MM.1S (cell line): ENCODE measurements around the gene SLC7A6.

Experiments
- DNase-seq: peaks from one replicate; pipeline ENCODE4 v3.0.0-alpha.2; 2015
- H2AFZ ChIP-seq: fragments of 300-600 bp; sonication (generic); 2 replicates; pipeline ENCODE4 v1.6.0; 2016; ENCODE audit warnings: antibody characterized with exemption, low read length
- H3F3A ChIP-seq: fragments of 300-600 bp; sonication (generic); 2 replicates; pipeline ENCODE4 v1.6.1; 2016; ENCODE audit warnings: mild to moderate bottlenecking, antibody characterized with exemption, low read length, moderate library complexity, mixed read lengths; ENCODE audit not compliant: insufficient read depth
- H3K27ac ChIP-seq: fragments of 300-600 bp; sonication (generic); 2 replicates; pipeline ENCODE4 v1.5.1; 2016; ENCODE audit warnings: mild to moderate bottlenecking, low read length
- H3K27me3 ChIP-seq: fragments of 300-600 bp; sonication (generic); replicated peaks from 2 replicates; pipeline ENCODE4 v1.6.0; 2016; ENCODE audit warnings: low read length; ENCODE audit not compliant: insufficient read depth
- H3K36me3 ChIP-seq: fragments of 300-600 bp; sonication (generic); replicated peaks from 2 replicates; pipeline ENCODE4 v1.6.1; 2016; ENCODE audit warnings: mild to moderate bottlenecking, low read length, mixed read lengths; ENCODE audit not compliant: insufficient read depth
- H3K4me1 ChIP-seq: fragments of 300-600 bp; sonication (generic); 2 replicates; pipeline ENCODE4 v1.6.1; 2016; ENCODE audit warnings: low read length, mixed read lengths
- H3K4me2 ChIP-seq: fragments of 300-600 bp; sonication (generic); 2 replicates; pipeline ENCODE4 v1.6.0; 2016; ENCODE audit warnings: low read depth, low read length
- H3K4me3 ChIP-seq: fragments of 300-600 bp; sonication (generic); 2 replicates; pipeline ENCODE4 v1.5.1; 2016; ENCODE audit warnings: low read length, mixed read lengths
- H3K79me2 ChIP-seq: fragments of 300-600 bp; sonication (generic); 2 replicates; pipeline ENCODE4 v1.6.1; 2016; ENCODE audit warnings: mixed run types, low read length, mixed read lengths
- H3K9ac ChIP-seq: fragments of 300-600 bp; sonication (generic); 2 replicates; pipeline ENCODE4 v1.6.1; 2016; ENCODE audit warnings: low read length, mixed read lengths
- H3K9me2 ChIP-seq: fragments of 300-600 bp; sonication (generic); replicated peaks from 2 replicates; pipeline ENCODE4 v1.6.1; 2016; ENCODE audit warnings: mild to moderate bottlenecking, low read length, mixed read lengths; ENCODE audit not compliant: insufficient read depth
- H3K9me3 ChIP-seq: fragments of 300-600 bp; sonication (generic); replicated peaks from 2 replicates; pipeline ENCODE4 v1.6.1; 2016; ENCODE audit warnings: mild to moderate bottlenecking, low read length, mixed read lengths; ENCODE audit not compliant: insufficient read depth
- H4K20me1 ChIP-seq: fragments of 300-600 bp; sonication (generic); 2 replicates; pipeline ENCODE4 v1.6.1; 2016; ENCODE audit warnings: mild to moderate bottlenecking, low read length, moderate library complexity, mixed read lengths; ENCODE audit not compliant: insufficient read depth
- EZH2 ChIP-seq: fragments of 300-600 bp; sonication (generic); optimal IDR thresholded peaks from 2 replicates; pipeline ENCODE3; 2017; ENCODE audit warnings: low read depth, mild to moderate bottlenecking, antibody characterized with exemption, low read length, mixed read lengths
- EZH2phosphoT487 ChIP-seq: fragments of 300-600 bp; sonication (generic); IDR thresholded peaks from 2 replicates; pipeline ENCODE4 v1.6.1; 2018; ENCODE audit warnings: antibody characterized with exemption, low read length
- TF ChIP-seq, protein P1 (sequence below): fragments of 300-600 bp; sonication (generic); IDR thresholded peaks from 2 replicates; pipeline ENCODE4 v1.5.1; 2016; ENCODE audit warnings: antibody characterized with exemption, low read length, mixed read lengths

The SLC7A6 gene

DNA sequence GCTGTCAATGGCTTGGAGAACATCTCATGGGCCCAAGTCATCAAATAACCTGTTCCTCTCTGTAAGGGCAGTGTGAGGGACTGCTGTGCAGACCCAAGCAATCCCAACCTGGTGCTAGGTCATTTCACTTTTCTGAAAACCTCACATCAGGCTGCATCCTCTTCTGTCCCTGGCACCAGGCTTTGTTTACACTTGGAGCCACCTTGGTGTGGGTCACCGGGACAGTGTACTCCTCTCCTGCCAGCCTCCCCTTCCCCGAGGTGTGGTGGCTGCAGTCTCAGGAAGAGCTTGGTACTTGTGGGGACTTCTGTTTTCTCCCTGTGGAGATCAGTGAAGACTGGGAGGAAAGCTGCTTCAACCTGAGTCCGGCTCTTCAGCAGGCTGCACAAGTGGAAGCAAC, 34.0 kb downstream of the SLC7A6 start:
- TF ChIP-seq, protein P1, sequence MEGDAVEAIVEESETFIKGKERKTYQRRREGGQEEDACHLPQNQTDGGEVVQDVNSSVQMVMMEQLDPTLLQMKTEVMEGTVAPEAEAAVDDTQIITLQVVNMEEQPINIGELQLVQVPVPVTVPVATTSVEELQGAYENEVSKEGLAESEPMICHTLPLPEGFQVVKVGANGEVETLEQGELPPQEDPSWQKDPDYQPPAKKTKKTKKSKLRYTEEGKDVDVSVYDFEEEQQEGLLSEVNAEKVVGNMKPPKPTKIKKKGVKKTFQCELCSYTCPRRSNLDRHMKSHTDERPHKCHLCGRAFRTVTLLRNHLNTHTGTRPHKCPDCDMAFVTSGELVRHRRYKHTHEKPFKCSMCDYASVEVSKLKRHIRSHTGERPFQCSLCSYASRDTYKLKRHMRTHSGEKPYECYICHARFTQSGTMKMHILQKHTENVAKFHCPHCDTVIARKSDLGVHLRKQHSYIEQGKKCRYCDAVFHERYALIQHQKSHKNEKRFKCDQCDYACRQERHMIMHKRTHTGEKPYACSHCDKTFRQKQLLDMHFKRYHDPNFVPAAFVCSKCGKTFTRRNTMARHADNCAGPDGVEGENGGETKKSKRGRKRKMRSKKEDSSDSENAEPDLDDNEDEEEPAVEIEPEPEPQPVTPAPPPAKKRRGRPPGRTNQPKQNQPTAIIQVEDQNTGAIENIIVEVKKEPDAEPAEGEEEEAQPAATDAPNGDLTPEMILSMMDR: no peak
- H3K4me3 ChIP-seq: no peak overlapping the region
- no peaks in the 10 kb centered on the region for H3K4me1 ChIP-seq
- no peaks in the 10 kb centered on the region for H4K20me1 ChIP-seq
- DNase-seq: no peak
- H2AFZ ChIP-seq: no peak overlapping the region
- no peak overlapping the region for H3K27ac ChIP-seq
- no peaks in the 10 kb centered on the region for H3K9me3 ChIP-seq
- H3K27me3 ChIP-seq: no peaks in the 10 kb centered on the region
- H3K9me2 ChIP-seq: no peaks in the 10 kb centered on the region
- H3K79me2 ChIP-seq: peaks cover 81% of the 10 kb centered on the region
- H3F3A ChIP-seq: peaks cover 9% of the 10 kb centered on the region; the same call in 1 of the 2 replicates
- no peak overlapping the region for H3K4me2 ChIP-seq
- no peak overlapping the region for H3K9ac ChIP-seq
- H3K36me3 ChIP-seq: peaks cover 13% of the 10 kb centered on the region; the same call in 1 of the 2 replicates

DNA sequence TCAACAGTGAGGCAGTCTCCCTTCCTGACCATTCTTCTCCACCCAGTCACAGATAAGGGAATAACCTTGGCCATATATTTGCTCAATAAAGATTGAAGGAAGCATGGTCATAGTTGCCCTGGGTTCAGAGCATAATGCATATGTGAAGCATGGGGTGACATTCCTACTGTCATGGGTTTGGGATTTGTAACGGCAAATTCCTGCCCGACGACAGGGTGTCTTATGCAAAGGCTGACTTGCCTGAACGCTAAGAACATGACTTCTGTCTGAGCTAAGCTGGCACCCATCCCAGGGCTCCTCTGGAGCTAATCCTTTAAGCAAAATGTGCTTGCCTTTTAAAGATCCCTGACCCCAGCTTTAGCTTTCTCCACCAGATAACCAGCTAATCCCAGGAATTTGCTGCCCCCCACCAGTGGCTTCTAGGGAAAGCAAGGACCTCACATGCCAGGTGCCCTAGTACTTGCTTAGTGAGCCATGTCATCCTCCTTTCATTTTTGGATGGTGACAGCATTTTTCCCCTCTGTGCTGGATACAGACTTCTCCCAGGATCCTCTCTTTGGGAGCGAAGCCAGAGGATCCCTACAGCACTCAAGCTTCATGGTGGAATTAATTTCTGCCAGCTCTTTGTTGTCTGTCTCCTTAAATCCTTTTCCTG, 34.7 kb downstream of the SLC7A6 start:
- Histone ChIP-seq H3K9me2 (no peaks in the 10 kb centered on the region), H3K27me3 (no peaks in the 10 kb centered on the region), H3K9me3 (no peaks in the 10 kb centered on the region), H2AFZ (no peak overlapping the region), H3K36me3 (peaks cover 16% of the 10 kb centered on the region; the same call in 1 of the 2 replicates), H3K4me3 (no peak overlapping the region), H3K9ac (no peak overlapping the region), H3K4me1 (no peaks in the 10 kb centered on the region), H4K20me1 (no peaks in the 10 kb centered on the region), H3K27ac (no peak overlapping the region), H3F3A (peaks cover 9% of the 10 kb centered on the region; the same call in 1 of the 2 replicates), H3K4me2 (no peak overlapping the region), H3K79me2 (peaks cover 81% of the 10 kb centered on the region)
- TF ChIP-seq EZH2 (no peak), EZH2phosphoT487 (no peak)
- TF ChIP-seq, protein P1: no peak
- DNase-seq: no peak

DNA sequence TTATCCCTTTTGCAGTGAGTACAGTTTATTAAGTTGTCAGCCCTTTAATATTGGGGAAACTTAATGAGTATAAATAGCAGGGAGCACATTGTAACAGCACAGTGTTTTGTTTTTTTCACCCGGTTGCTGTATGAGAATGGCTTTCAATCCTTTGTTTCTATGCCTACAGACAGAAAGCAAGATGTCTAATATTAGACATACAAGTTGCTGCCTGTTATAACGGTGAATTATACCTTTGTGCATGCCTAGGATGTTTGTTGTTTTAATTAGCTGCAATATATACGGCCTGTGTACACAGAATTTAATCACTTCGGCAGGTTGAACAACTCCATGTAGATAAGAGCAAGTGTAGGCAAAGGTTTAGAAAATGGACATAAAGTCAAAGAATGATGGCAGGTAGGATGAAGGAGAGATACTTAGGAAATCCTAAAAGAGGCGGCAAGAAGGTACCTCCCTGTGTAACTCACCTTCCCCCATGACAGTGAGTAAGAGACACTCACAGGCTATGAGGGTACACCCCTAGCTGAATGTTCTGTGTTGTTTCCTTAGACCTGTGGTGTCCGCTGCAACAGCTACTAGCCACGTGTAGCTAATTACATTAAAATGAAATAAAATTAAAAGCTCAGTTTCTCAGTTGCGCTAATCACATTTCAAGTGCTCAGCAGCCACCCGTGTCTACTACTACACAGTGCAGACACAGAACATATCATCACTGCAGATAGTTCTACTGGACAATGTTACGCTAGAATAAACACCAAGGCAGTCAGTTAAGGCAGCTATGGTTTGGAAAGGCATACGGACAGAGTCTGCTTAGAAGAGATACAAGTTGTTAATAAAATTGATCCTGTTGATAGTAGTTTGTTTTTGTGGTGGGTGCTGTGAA, 35.5 kb downstream of the SLC7A6 start:
- Histone ChIP-seq H3K4me1 (0 out of 2 replicates have a peak, but pooled peaks cover under 1% of the 10 kb centered on the region), H3F3A (peaks cover 9% of the 10 kb centered on the region; the same call in 1 of the 2 replicates), H2AFZ (no peak overlapping the region), H3K79me2 (peaks cover 78% of the 10 kb centered on the region), H3K4me2 (no peak overlapping the region), H3K9me2 (no peaks in the 10 kb centered on the region), H3K36me3 (peaks cover 16% of the 10 kb centered on the region), H3K4me3 (no peak overlapping the region), H3K27ac (no peak overlapping the region), H4K20me1 (no peaks in the 10 kb centered on the region), H3K9me3 (no peaks in the 10 kb centered on the region), H3K9ac (no peak overlapping the region), H3K27me3 (no peaks in the 10 kb centered on the region)
- no peak for DNase-seq
- no peak for TF ChIP-seq EZH2
- TF ChIP-seq EZH2phosphoT487: no peak
- TF ChIP-seq, protein P1: no peak
